K562 (cell line): ENCODE measurements around the gene SCUBE1.

Experiments used
- CBFA2T2 ChIP-seq: fragments of 450-650 bp; conservative IDR thresholded peaks from 2 replicates; pipeline ENCODE4 v1.6.1; 2017; ENCODE audit warnings: mild to moderate bottlenecking
- CEBPB ChIP-seq: fragments of 450-650 bp; IDR thresholded peaks from 2 replicates; pipeline ENCODE4 v1.6.1; 2016; ENCODE audit warnings: missing genetic modification characterization, missing compliant biosample characterization
- CTCF ChIP-seq, 3 experiments: IDR thresholded peaks in 2 of 3; conservative IDR thresholded peaks in 1 of 3; 2 replicates each; pipeline ENCODE4 v1.5.1; 2011 to 2012; ENCODE audit warnings: low read length in 3 of 3, mild to moderate bottlenecking in 3 of 3, control low read depth in 2 of 3, improper control_type of control experiment in 1 of 3, inconsistent platforms in 1 of 3, low read depth in 1 of 3, mixed read lengths in 1 of 3, moderate library complexity in 1 of 3; ENCODE audit not compliant: insufficient read depth in 2 of 3
- NBN ChIP-seq: fragments of 450-650 bp; IDR thresholded peaks from 2 replicates; pipeline ENCODE4 v1.6.1; 2016; ENCODE audit warnings: low read depth, mild to moderate bottlenecking
- SP1 ChIP-seq: sonication (generic); formaldehyde crosslinking; IDR thresholded peaks from 2 replicates; pipeline ENCODE4 v1.8.1; 2022; ENCODE audit warnings: mild to moderate bottlenecking, missing genetic modification reagents
- SRSF9 ChIP-seq: fragments of 200-400 bp; formaldehyde crosslinking; IDR thresholded peaks from 2 replicates; pipeline ENCODE4 v1.6.1; 2017; ENCODE audit warnings: low read depth, low read length, borderline replicate concordance
- STAT6 ChIP-seq: sonication (generic); formaldehyde crosslinking; IDR thresholded peaks from 2 replicates; pipeline ENCODE4 v1.8.1; 2023; ENCODE audit warnings: mild to moderate bottlenecking, missing genetic modification reagents
- TSHZ1 ChIP-seq: fragments of 250-450 bp; sonication (Bioruptor Pico); IDR thresholded peaks from 2 replicates; pipeline ENCODE4 v1.4.0; 2020; ENCODE audit warnings: mild to moderate bottlenecking, moderate library complexity
- U2AF1 ChIP-seq: fragments of 200-400 bp; formaldehyde crosslinking; optimal IDR thresholded peaks from 2 replicates; pipeline ENCODE3; 2017; ENCODE audit warnings: mild to moderate bottlenecking, low read depth, low read length, moderate library complexity

DNA sequence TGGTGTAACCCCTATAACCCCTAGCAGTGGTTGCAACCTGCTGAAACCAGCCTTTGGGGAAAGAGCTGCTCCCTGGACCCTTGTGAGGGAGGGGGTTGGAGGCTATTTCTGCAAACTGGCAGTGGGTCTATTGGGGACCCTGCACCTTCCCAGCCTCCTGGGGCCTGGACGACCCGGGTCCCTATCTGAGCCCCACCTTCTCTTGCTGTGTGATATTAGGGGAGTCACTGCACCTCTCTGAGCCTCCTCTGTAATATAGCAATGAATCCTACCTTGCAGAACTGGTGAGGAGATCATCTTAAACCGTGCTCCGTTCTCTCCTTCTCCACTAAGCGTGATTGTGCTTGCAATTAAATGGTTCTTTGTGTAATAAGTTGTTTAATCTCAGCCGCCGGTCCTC, 44.6 kb upstream of the SCUBE1 start:
- TF ChIP-seq STAT6 (CRISPR knock-in tag), result no peak
- no peak for TF ChIP-seq SRSF9
- TF ChIP-seq CEBPB (tag), result no peak
- no peak for TF ChIP-seq CTCF (IDR thresholded peaks at IDR 0.05 in 2 of 3, conservative IDR thresholded peaks at IDR 0.05 in 1 of 3; ENCODE audit: insufficient read depth in 2 of 3, low read depth in 1 of 3, low read length in 3 of 3)
- no peak for TF ChIP-seq NBN
- TF ChIP-seq TSHZ1 (CRISPR knock-in tag), result no peak
- TF ChIP-seq U2AF1, result no peak
- TF ChIP-seq SP1 (CRISPR knock-in tag), result no peak
- TF ChIP-seq CBFA2T2, result no peak
